Ovary (tissue), 3 donors: ENCODE data around the gene TERB1.

Source experiments
- EP300 ChIP-seq: sonication (generic); formaldehyde crosslinking; IDR thresholded peaks from one replicate; pipeline ENCODE4 v1.6.1; 2017; ENCODE audit warnings: antibody characterized with exemption
- POLR2A ChIP-seq: fragments of 450-650 bp; IDR thresholded peaks from one replicate; pipeline ENCODE4 v1.6.1; 2017; ENCODE audit warnings: antibody characterized with exemption, mild to moderate bottlenecking, moderate library complexity
- TF ChIP-seq, protein P1 (sequence below), 3 donors: fragments of 450-650 bp in 2 of 3; fragments of 200-600 bp in 1 of 3; IDR thresholded peaks; one replicate each; pipeline versions ENCODE4 v1.5.1 to v1.8.0; 2016 to 2022; ENCODE audit warnings: antibody characterized with exemption in 3 of 3, mild to moderate bottlenecking in 1 of 3
- donor health status: DM: no; HTN: no; CAD: no.

DNA sequence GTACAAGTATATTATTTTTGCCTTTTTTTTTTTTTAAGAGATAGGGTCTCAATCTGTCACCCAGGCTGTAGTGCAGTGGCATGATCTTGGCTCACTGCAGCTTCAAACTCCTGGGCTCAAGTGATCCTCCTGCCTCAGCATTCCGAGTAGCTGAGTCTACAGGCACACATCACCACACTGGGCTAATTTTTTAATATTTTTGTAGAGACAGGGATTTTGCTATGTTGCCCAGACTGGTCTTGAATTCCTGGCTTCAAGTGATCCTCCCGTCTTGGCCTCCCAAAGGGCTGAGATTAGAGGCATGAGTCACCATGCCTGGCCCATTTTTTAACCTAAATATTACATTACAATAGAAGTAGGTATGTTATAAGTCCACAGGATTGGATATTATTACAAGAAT lies 3.2 kb downstream of the TERB1 start:
- TF ChIP-seq, protein P1, sequence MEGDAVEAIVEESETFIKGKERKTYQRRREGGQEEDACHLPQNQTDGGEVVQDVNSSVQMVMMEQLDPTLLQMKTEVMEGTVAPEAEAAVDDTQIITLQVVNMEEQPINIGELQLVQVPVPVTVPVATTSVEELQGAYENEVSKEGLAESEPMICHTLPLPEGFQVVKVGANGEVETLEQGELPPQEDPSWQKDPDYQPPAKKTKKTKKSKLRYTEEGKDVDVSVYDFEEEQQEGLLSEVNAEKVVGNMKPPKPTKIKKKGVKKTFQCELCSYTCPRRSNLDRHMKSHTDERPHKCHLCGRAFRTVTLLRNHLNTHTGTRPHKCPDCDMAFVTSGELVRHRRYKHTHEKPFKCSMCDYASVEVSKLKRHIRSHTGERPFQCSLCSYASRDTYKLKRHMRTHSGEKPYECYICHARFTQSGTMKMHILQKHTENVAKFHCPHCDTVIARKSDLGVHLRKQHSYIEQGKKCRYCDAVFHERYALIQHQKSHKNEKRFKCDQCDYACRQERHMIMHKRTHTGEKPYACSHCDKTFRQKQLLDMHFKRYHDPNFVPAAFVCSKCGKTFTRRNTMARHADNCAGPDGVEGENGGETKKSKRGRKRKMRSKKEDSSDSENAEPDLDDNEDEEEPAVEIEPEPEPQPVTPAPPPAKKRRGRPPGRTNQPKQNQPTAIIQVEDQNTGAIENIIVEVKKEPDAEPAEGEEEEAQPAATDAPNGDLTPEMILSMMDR (IDR thresholded peaks at IDR 0.05): no peak
- TF ChIP-seq POLR2A (no peak), EP300 (no peak)
